Progenitor cell of endocrine pancreas (in vitro differentiated cells): ENCODE results near the gene YOD1. TPM values are rescaled to one million over a fixed set of nuclear protein-coding genes. Genes with fewer than 3 reads are reported as not detected.

Experiments used
- DNase-seq: peaks from one replicate; pipeline ENCODE4 v3.0.0; 2021; ENCODE audit warnings: low spot score; ENCODE audit not compliant: unreplicated experiment
- H3K27ac Mint-ChIP-seq: 2 replicates; pipeline ENCODE4 v1.8.0; 2021; ENCODE audit warnings: mild to moderate bottlenecking, moderate library complexity, mixed read lengths
- H3K27me3 Mint-ChIP-seq: 2 replicates; pipeline ENCODE4 v1.8.0; 2021; ENCODE audit warnings: mixed read lengths
- H3K36me3 Mint-ChIP-seq: 2 replicates; pipeline ENCODE4 v1.8.0; 2022; ENCODE audit warnings: mixed read lengths; ENCODE audit not compliant: insufficient read depth
- H3K4me1 Mint-ChIP-seq: 2 replicates; pipeline ENCODE4 v1.8.0; 2021; ENCODE audit warnings: low read depth, mixed read lengths
- H3K4me3 Mint-ChIP-seq: 2 replicates; pipeline ENCODE4 v1.8.0; 2021; ENCODE audit warnings: low read depth, mild to moderate bottlenecking, moderate library complexity, mixed read lengths
- H3K9me3 Mint-ChIP-seq: 2 replicates; pipeline ENCODE4 v1.8.0; 2021; ENCODE audit warnings: low read depth, mixed read lengths
- CTCF ChIP-seq: fragments of 200-600 bp; sonication (generic); IDR thresholded peaks from one replicate; pipeline ENCODE4 v1.5.0; 2021; ENCODE audit warnings: antibody characterized with exemption, mild to moderate bottlenecking; ENCODE audit not compliant: unreplicated experiment
- total RNA-seq: library from RNA; stranded (reverse); gene quantifications from 2 replicates; pipeline ENCODE4 v1.2.1, GENCODE V29; 2021

YOD1 gene
- total RNA-seq, 1 donor from 2014 or later, result 8.7 TPM

GRCh38 chr1:207028884-207029650, 21.9 kb downstream of the YOD1 start:
- Mint-ChIP-seq H3K4me1 (peaks cover 83% of the 10 kb centered on the region), H3K27me3 (no peaks in the 10 kb centered on the region), H3K36me3 (peaks cover 16% of the 10 kb centered on the region), H3K27ac (no peak overlapping the region), H3K4me3 (peak overlapping the region; percentile 14), H3K9me3 (no peaks in the 10 kb centered on the region)
- no peak for DNase-seq
- TF ChIP-seq CTCF, result no peak

GRCh38 chr1:207027921-207028320, 23.1 kb downstream of the YOD1 start:
- H3K9me3 Mint-ChIP-seq, result no peaks in the 10 kb centered on the region
- H3K4me1 Mint-ChIP-seq, result peaks cover 78% of the 10 kb centered on the region
- TF ChIP-seq CTCF, result no peak
- no peak overlapping the region for H3K27ac Mint-ChIP-seq
- H3K4me3 Mint-ChIP-seq, result peak overlapping the region; percentile 17
- peaks cover 21% of the 10 kb centered on the region for H3K36me3 Mint-ChIP-seq
- no peak for DNase-seq
- H3K27me3 Mint-ChIP-seq, result no peaks in the 10 kb centered on the region

- no peak for DNase-seq
- Mint-ChIP-seq H3K4me3 (no peak overlapping the region), H3K36me3 (peaks cover 22% of the 10 kb centered on the region), H3K4me1 (peaks cover 74% of the 10 kb centered on the region), H3K27me3 (no peaks in the 10 kb centered on the region), H3K27ac (no peak overlapping the region), H3K9me3 (no peaks in the 10 kb centered on the region)
- TF ChIP-seq CTCF, result no peak
Measured at GRCh38 chr1:207027206-207027777, 23.7 kb downstream of the YOD1 start.

- TF ChIP-seq CTCF, result no peak
- Mint-ChIP-seq H3K27ac (no peak overlapping the region), H3K36me3 (peaks cover 28% of the 10 kb centered on the region), H3K9me3 (no peaks in the 10 kb centered on the region), H3K27me3 (no peaks in the 10 kb centered on the region), H3K4me1 (peaks cover 69% of the 10 kb centered on the region), H3K4me3 (peak overlapping the region; percentile 12)
- no peak for DNase-seq
Measured at GRCh38 chr1:207026104-207026534, 24.9 kb downstream of the YOD1 start.

GRCh38 chr1:207025146-207025880, 25.7 kb downstream of the YOD1 start:
- Mint-ChIP-seq H3K4me1 (peaks cover 61% of the 10 kb centered on the region), H3K9me3 (no peaks in the 10 kb centered on the region), H3K27ac (peak overlapping the region; percentile 45), H3K27me3 (no peaks in the 10 kb centered on the region), H3K36me3 (peaks cover 31% of the 10 kb centered on the region), H3K4me3 (peak overlapping the region; percentile 1)
- no peak for DNase-seq
- TF ChIP-seq CTCF, result no peak
